ENCODE measurements around the gene ESPN.
"Not testable (repeated sequence)": the region's sequence is repeated elsewhere in the genome, so short reads cannot be mapped to it uniquely, and the experiment has no call there.

ESPN gene, protein sequence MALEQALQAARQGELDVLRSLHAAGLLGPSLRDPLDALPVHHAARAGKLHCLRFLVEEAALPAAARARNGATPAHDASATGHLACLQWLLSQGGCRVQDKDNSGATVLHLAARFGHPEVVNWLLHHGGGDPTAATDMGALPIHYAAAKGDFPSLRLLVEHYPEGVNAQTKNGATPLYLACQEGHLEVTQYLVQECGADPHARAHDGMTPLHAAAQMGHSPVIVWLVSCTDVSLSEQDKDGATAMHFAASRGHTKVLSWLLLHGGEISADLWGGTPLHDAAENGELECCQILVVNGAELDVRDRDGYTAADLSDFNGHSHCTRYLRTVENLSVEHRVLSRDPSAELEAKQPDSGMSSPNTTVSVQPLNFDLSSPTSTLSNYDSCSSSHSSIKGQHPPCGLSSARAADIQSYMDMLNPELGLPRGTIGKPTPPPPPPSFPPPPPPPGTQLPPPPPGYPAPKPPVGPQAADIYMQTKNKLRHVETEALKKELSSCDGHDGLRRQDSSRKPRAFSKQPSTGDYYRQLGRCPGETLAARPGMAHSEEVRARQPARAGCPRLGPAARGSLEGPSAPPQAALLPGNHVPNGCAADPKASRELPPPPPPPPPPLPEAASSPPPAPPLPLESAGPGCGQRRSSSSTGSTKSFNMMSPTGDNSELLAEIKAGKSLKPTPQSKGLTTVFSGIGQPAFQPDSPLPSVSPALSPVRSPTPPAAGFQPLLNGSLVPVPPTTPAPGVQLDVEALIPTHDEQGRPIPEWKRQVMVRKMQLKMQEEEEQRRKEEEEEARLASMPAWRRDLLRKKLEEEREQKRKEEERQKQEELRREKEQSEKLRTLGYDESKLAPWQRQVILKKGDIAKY

DNA sequence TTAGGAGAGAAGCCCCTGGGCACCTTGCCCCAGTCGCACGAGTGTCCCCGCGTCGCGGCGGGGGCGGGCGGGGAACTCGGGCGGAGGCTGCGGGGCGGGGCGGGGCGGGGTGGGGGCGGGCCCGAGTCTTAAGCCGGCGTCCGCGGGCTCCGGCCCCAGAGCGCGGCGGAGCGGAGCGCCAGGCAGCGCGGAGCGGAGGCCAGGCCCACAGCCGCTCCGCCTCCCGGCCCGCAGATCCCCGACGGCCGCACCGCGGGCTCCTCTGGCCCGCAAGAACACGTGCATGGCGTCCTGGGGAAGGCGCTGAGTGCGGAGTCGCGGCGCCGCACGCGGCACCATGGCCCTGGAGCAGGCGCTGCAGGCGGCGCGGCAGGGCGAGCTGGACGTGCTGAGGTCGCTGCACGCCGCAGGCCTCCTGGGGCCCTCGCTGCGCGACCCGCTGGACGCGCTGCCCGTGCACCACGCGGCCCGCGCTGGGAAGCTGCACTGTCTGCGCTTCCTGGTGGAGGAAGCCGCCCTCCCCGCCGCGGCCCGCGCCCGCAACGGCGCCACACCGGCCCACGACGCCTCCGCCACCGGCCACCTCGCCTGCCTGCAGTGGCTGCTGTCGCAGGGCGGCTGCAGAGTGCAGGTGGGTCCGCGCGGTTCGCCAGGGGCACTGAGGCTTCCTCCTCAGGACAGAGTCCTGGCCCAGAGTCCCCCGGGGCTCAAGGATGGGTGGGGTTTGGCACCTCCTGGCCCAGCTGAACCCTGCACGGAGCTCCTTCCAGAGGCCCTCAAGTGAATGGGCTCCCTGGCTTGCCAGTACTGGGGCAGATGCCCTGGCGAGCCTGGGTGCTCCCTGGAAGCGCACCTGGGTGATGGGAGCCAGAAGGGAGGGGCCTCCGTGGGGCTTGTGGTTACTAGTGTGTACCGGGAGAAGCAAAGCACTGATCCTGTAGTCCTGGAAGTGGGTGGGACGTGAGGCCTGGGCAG lies at the start of gene ESPN:
Gene ESPN (plus strand): TSS at position 158 of the 975 bp plus-strand sequence. CDS start 180 bp downstream, at position 338.
- DNase-seq = no peak

DNA sequence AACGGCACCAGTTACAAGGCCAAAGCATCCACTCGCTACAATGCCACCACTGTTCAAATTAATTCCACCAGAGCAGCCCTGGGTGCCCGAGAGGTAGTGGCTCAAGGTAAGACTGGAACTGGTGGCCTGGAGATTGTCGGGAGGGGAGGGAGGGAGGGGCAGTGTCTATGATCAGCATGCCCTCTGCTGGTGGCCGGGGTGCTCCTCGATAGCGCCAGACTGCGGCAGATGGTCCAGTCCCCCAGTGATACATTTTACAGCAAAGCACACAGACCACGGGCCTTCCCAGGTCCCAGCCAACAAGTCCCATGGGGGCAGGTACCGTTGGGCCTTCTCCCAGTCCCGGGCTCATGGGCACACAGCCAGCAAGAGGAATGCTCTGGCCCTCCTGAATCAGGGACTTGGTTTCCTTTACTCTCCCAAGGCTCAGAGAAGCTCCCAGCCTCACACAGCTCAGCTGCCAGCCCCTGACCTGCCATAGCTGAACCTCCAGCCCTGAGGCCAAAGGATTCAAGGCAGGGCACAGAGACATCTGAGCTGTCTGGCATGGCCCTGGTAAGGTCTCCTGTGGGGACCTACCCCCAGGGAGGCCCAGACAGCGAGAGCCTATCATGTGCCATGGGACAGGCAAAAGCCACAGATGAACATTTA lies 46.4 kb upstream of the ESPN start:
- DNase-seq = no peak

DNA sequence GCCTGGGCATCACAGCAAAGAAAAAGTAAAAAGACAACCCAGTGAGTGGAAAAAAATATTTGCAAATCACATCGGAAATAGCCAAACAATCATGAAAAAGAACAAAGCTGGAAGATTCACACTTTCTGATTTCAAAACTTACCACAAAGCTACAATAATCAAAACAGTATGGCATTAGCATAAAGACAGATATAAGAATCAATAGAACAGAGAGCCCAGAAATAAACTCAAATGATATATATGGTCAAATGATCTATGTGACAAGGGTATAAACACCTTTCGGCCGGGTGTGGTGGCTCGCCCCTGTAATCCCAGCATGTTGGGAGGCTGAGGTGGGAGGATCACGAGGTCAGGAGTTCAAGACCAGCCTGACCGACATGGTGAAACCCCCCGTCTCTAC lies 44.5 kb upstream of the ESPN start:
- no peak for DNase-seq

DNA sequence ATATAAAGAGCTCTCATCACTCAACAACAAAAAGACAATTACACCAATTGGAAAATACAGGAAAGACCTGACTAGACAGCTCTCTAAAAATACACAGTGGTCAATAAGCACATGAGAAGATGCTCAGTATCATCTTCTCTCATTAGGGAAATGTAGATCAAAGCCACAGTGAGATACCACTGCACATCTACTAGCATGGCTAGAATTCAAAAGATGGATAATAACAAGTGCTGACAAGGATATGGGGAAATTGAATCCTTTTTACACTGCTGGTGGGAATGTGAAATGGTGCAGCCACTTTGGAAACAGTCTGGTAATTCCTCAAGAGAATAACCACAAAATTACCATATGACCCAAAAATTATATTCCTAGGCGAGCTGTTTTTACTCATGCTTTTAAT lies 40.4 kb upstream of the ESPN start:
- no peak for DNase-seq

DNA sequence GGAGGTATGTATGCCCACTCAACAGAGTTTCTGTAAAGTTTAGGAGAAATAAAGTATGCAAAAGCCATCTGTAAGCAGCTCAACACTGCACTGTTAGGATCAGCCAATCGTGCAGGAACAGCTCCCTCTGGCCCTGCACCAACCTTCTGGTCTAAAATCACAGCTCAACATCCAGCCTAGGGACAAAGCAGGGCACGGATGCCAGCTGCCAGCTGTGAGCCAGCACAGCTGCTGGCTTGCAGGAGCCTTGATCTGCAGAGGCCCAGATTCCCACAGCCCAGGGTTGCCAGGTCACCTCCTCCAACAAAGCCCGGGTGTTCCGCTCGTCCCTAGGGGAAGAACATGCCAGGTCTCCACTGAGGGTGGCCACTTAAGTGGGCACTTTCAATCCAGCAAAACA lies 39.6 kb upstream of the ESPN start:
- DNase-seq = no peak

DNA sequence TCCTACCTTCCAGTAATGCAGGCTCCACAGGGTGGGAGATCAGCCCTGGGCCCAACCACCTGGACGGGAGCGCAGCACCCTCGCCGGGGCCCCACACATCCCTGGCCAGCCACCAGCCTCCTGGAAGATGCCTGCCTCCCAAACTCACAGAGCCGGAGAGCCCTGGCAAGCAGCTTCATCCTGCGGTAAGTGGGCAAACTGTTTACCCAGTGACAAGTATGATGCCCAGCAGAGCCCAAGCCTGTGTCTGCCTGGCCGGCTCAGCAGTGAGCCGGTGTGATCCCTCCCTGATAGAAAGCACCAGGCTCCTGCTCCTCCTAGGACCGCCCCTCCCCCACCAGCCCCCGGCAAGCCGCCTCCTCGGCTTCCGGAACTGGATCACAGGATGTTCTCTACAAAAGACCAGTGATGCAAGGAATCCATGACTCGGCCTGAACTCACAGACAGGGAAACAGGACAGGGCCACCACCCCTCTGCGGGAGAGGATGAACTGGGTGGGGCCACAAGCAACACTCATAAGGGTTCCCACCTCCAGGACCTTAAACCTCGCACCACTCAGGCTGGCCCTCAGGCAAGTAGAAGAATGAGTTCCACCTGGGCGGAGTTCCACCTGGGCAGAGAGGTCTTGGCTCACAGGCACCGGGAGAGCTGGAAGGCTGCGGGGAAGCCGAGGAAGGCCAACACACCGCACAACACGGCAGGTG lies 38.9 kb upstream of the ESPN start:
- DNase-seq = no peak

DNA sequence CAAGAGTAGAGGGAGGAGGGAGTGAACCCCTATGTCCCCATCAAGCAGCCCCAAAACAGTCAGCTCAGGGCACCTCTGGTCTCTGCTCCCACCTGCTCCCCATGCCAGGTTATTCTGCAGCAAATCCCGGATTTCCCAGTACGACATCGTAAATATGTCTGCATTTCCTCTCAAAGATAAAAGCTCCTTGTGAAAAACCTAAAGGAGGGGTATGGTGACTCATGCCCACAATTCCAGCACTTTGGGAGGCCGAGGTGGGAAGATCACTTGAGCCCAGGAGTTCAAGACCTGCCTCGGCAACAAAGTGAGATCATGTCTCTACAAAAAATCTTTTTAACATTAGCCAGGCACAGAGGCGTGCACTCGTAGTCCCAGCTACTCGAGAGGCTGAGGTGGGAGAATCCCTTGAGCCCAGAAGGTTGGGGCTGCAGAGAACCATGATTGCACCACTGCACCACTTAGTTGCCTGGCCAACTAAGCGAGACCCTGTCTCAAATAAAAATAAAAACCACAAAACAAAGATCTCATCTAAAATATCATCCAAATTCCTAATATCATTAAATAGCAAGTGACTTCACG lies 38.1 kb upstream of the ESPN start:
- no peak for DNase-seq

DNA sequence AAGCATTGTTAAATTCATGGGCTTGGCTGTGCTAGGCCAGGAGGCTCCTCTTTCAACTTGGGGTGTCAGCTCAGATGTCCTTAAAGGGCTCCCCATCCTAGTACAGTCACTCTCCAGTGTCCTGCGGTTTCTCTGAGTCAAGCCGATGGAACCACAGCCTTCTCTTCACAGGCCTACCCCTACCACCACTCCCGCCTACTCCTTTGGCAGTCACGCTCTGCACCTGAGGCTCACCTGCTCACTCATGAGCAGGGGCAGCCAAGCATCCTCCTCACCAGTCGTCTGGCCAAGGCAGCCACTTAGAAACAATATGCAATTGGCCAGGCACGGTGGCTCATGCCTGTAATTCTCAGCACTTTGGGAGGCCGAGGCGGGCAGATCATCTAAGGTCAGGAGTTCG lies 34.6 kb upstream of the ESPN start:
- no peak for DNase-seq

DNA sequence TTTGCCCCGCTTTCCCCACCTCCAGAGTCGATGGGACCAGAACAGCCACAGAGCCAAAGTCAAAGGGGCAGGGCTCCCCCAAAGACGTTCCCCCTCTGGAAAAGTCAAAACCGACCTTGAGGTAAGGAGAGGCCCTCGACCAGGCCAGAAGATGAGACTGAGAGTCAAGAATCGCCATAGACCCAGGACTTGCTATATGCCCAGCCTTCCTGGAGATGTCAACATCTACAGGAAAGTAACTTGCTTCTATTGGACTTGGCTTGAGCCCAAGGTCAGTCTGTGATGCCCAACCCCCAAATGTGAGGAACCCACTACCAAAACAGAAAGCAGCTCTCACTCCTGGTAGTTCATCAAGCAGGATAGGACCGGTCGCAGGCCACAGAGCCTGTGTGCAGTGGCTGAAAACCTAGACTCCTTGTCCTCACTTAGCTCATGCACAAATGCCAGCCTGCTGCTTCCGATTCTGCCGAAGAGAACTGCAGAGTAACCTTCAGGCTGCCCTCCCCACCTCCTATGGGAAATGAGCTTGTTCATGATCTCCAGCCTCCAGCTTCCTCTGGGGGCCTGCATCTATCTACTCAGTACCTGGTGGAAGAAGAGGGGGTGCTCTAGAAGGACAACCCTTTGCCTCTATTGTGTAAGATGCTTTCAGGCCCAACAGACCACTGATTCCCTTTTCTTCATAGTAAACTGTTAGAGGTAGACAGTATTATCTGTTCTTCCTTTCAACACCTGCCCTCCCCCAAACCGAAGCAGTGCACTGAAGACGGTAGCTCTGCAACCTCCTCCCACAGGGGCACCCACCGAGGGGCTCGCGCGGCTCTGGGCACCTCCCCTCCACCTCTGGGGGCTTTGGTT lies 32.4 kb upstream of the ESPN start:
- no peak for DNase-seq

DNA sequence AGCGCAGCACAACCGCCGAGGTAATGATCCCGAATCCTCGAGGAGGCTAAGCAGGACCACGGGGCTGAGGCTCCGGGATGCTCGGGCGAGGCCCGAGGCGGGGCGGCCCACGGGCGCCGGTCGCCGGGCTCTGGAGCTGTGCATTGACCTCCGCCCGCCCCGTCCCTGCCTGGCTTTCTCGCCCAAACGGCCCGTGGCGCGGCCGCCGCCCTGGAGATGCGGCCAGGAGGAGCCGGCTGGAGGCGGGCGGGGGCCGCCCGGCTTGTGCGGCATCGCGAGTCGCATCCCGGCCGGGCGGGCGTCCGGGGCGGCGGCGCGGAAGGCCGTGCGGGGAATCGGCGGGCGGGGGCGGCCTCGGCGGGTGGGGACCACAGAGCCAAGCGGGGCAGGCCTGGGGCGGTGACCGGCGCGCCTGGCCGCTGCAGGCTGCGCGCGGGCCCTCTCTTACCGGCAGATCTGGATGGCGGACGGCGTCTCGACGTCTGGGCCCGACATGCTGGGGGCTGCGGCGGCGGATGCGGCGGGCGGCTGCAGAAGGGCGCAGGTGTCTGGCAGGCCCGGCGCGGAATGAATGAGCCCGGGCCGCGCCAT lies 31.7 kb upstream of the ESPN start:
- no peak for DNase-seq

DNA sequence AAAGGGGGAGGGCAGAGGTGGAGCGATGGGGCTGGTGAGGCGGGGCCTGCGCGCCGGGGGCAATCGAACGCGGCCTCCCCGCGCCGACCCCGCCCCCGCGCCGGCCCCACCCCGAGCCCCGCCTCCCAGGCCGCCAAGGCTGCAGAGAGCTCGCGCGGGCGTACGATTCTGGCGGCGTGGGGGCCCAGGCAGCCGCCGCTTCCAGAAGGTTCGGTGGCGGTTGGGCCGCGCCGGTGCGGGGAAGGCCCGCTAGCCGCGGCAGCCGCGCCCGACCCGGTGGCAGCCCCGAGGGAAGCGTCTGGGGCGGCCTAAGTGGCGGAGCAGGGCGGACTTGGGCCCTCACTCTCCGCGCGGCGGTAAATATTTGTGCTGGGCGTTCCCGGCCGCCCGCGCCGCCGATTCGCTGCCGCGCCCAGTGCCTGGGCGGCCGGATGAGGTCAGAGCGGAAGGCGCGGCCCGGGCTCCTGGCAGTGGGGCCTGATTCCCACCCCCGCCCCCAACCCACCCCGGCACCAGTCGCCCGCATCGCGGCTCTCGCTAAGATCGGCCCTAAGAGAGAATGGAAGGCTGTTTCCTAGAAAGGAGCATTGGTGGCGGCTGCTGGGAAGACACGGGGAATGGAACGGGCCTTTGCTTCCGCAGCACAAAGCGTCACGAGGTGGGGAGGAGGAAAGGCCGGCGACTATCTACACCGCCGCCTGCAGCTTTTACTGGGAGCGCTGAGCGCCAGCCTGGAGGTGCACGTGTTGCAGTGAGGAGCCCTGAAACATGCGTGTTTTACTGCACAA lies 31.0 kb upstream of the ESPN start, which contains the start of gene ACOT7:
Gene ACOT7 (minus strand): TSS at position 368 of the 788 bp plus-strand sequence. CDS start 368 bp downstream, outside the sequence.
- peak; percentile 91 for DNase-seq

DNA sequence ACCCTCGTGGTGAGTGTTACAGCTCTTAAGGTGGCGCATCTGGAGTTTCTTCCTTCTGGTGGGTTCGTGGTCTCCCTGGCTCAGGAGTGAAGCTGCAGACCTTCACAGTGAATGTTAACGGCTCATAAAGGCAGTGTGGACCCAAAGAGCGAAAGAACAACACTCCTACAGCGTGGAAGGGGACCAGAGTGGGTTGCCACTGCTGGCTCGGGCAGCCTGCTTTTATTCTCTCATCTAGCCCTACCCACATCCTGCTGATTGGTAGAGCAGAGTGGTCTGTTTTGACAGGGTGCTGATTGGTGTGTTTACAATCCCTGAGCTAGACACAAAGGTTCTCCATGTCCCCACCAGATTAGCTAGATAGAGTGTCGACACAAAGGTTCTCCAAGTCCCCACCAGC lies 29.4 kb upstream of the ESPN start:
- DNase-seq = not testable (repeated sequence)

DNA sequence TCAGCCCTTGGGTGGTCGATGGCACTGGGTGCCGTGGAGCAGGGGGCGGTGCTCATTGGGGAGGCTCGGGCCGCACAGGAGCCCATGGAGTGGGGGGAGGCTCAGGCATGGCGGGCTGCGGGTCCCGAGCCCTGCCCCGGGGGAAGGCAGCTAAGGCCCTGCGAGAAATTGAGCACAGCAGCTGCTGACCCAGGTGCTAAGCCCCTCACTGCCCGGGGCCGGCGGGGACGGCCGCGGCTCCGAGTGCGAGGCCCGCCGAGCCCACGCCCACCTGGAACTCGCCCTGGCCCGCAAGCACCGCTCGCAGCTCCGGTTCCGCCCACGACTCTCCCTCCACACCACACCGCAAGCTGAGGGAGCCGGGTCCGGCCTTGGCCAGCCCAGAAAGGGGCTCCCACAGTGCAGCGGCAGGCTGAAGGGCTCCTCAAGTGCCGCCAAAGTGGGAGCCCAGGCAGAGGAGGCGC lies 28.8 kb upstream of the ESPN start:
- not testable (repeated sequence) for DNase-seq

DNA sequence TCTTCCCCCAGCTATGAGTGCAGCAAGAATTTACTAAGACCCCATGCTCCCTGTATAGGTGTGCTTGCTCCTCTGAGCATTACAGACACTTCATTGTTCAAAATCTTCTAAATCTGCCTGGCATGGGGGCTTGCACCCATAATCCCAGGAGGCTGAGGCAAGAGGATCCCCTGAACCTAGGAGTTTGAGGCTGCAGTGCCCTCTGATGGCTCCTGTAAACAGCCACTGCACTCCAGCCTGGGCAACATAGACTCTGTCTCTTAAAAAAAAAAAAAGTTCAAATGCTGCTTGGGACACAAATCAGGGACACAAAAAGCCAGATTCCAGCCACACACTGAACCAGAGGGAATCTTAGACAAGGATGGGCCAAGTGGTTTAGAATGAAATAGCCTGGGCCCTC lies 27.6 kb upstream of the ESPN start:
- DNase-seq = no peak

DNA sequence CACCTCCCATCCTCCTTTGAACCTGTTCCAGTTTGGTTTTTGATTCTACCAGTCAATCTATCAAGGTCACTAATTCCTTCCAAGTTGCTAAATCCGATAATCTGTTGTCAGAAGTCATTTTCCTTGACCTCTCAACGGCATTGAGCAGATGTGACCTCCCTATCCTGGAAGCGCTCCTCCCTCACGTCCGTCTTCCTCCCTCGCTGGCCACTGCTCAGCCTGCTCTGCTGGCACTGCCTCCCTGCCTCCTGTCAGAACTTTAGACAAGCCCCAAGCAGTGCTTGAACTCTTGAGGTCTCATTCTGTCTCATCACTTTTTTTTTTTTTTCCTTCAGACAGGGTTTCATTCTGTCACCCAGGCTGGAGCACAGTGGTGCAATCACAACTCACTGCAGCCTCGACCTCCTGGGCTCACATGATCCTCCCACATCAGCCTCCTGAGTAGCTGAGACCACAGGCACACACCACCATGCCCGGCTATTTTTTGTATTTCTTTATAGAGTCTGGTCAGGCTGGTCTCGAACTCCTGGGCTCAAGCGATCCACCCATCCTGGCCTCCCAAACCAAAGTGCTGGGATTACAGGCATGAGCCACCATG lies 26.6 kb upstream of the ESPN start:
- DNase-seq = no peak

DNA sequence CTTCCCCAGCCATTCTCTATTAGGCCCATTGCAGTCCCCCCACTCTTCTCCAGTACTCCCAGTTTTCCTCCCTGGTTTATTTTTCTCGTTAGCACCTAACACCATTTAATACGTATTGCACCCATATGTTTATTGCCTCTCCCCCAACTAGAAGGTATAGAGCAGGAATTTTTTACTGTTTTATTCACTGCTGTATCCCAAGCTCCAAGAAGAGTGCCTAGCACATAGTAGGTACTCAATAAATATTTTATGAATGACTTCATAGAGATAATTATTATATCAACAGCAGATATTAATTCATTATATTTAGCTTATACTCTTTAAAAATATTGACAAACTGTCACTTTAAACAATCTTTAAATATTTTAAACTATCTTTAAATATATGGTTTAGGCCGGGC lies 25.3 kb upstream of the ESPN start:
- DNase-seq = no peak

DNA sequence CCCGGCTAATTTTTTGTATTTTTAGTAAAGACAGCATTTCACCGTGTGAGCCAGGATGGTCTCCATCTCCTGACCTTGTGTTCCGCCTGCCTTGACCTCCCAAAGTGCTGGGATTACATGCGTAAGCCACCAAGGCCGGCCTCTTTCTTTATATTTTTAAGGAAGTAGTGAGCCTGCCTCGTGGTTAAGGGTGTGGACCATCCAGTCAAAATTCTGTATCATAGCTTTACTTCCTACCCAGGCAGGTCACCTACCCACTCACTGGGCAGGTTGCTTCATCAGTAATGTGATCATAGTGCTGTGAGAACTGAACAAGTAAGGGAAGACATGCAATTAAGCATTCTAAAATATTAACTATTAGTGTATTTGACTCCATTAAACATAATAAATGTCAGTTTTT lies 22.9 kb upstream of the ESPN start:
- DNase-seq = no peak

DNA sequence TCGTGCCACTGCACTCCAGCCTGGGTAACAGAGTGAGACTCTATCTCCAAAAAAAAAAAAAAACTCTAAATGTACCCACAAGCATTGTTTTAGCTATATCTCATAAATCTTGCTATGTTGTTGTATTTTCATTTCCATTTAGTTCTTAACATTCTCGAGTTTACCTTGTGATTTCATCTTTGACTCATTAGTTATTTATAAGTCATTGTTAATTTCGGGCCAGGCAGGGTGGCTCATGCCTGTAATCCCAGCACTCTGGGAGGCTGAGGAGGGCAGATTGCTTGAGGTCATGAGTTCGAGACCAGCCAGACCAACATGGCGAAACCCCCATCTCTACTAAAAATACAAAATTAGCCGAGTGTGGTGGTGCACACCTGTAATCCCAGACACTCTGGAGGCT lies 16.6 kb upstream of the ESPN start:
- no peak for DNase-seq

Measured in stimulated activated CD4-positive, alpha-beta T cell treated with anti-CD3 and anti-CD28 coated beads, Interleukin-1b, Interleukin-23, amount 100 ng/mL, for 48 hours (primary cell).